Loucy (cell line): ENCODE data around the gene TYMP.

ENCODE experiments used
- H2AFZ ChIP-seq: fragments of 200-600 bp; sonication (generic); 2 replicates; pipeline ENCODE4 v1.6.0; 2016; ENCODE audit warnings: antibody characterized with exemption, mild to moderate bottlenecking, low read length, moderate library complexity
- H3F3A ChIP-seq: fragments of 200-600 bp; 2 replicates; pipeline ENCODE4 v1.6.0; 2016; ENCODE audit warnings: antibody characterized with exemption, low read depth, mild to moderate bottlenecking
- H3K27me3 ChIP-seq: fragments of 200-600 bp; sonication (generic); 2 replicates; pipeline ENCODE4 v1.6.1; 2014; ENCODE audit warnings: low read length, mild to moderate bottlenecking; ENCODE audit not compliant: insufficient read depth, poor library complexity, severe bottlenecking
- H3K36me3 ChIP-seq: fragments of 200-600 bp; sonication (generic); 2 replicates; pipeline ENCODE4 v1.6.1; 2016; ENCODE audit warnings: low read length; ENCODE audit not compliant: insufficient read depth
- H3K4me1 ChIP-seq: fragments of 200-600 bp; sonication (generic); 2 replicates; pipeline ENCODE4 v1.5.1; 2014; ENCODE audit warnings: low read length, mild to moderate bottlenecking; ENCODE audit not compliant: insufficient read depth, poor library complexity, severe bottlenecking
- H3K4me2 ChIP-seq: fragments of 200-600 bp; sonication (generic); 2 replicates; pipeline ENCODE4 v1.6.0; 2014; ENCODE audit warnings: antibody characterized with exemption, low read length, low read depth, mild to moderate bottlenecking; ENCODE audit not compliant: poor library complexity, severe bottlenecking
- H3K4me3 ChIP-seq: fragments of 200-600 bp; sonication (generic); 2 replicates; pipeline ENCODE4 v1.5.1; 2014; ENCODE audit warnings: low read length, mild to moderate bottlenecking, mixed read lengths; ENCODE audit not compliant: poor library complexity, severe bottlenecking
- H3K79me2 ChIP-seq: fragments of 200-600 bp; sonication (generic); 2 replicates; pipeline ENCODE4 v1.6.1; 2014; ENCODE audit warnings: low read length; ENCODE audit not compliant: insufficient read depth
- H3K9ac ChIP-seq: fragments of 200-600 bp; sonication (generic); 2 replicates; pipeline ENCODE4 v1.6.0; 2014; ENCODE audit warnings: mild to moderate bottlenecking, low read depth, low read length, moderate library complexity; ENCODE audit not compliant: poor library complexity, severe bottlenecking
- H3K9me2 ChIP-seq: fragments of 200-600 bp; sonication (generic); replicated peaks from 2 replicates; pipeline ENCODE4 v1.6.1; 2016; ENCODE audit warnings: low read depth, low read length, mixed read lengths
- H3K9me3 ChIP-seq: fragments of 200-600 bp; sonication (generic); 2 replicates; pipeline ENCODE4 v1.6.1; 2014; ENCODE audit warnings: mild to moderate bottlenecking, antibody characterized with exemption, low read length, low read depth; ENCODE audit not compliant: insufficient read depth
- H4K20me1 ChIP-seq: fragments of 200-600 bp; sonication (generic); 2 replicates; pipeline ENCODE4 v1.6.0; 2014; ENCODE audit warnings: antibody characterized with exemption, low read length, mild to moderate bottlenecking; ENCODE audit not compliant: insufficient read depth, poor library complexity, severe bottlenecking
- CTCF ChIP-seq: fragments of 200-600 bp; sonication (generic); conservative IDR thresholded peaks from 2 replicates; pipeline ENCODE4 v1.5.1; 2014; ENCODE audit warnings: mild to moderate bottlenecking, antibody characterized with exemption, low read length
- EZH2phosphoT487 ChIP-seq: fragments of 200-600 bp; IDR thresholded peaks from 2 replicates; pipeline ENCODE4 v1.6.1; 2018; ENCODE audit warnings: antibody characterized with exemption, mild to moderate bottlenecking, moderate library complexity, borderline replicate concordance

The TYMP gene

DNA sequence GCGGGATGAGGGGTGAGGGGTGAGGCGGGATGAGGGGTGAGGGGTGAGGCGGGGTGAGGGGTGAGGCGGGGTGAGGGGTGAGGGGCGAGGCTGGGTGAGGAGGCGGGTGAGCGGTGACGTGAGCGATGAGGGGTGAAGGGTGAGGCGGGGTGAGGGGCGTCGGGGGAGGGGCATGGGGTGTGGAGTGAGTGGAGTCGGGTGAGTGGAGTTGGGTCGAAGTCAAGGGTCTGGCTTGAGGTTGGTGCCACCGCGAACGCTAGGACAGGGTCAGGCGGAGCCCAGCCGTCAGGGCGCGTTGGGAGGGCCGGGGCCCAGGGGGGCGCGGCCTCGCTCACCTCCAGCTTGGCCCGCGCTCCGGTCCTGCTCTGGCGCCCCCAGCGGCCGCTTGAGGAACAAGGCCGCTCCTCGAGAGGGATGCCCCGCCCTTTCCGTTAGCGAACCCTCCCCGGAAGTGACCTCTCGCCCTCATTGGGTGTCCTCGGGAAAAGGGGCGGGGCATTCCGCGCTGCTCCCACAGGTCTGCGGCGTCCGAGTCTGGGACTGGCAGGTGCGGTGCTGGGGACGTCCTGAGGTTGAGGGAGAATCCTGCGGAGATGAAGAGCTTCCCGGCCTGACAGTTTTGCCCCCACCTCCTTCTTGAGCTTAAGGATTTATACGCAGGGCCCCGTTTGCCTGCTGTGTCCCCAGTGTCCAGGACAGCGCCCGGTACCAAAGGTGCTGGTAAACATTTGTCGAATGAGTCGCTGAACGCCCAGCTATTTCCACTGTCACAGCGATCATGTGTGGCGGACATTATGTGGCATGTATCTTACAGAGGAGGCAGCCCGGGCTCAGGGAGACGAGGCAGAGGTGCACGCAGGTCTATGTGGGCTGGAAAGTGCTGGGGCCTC, 33.0 kb upstream of the TYMP start, which contains the start of gene SYCE3:
Gene SYCE3 (minus strand): TSS at position 397 of the 890 bp plus-strand sequence. CDS start 6,514 bp downstream, outside the sequence.
- Histone ChIP-seq H3K9ac (peak within 1 kb of the TSS; percentile 28), H3K79me2 (no peaks in the 10 kb centered on the region), H3K27me3 (no peaks in the 10 kb centered on the region), H3K4me3 (peak within 1 kb of the TSS; percentile 73), H3K9me3 (no peaks in the 10 kb centered on the region), H4K20me1 (no peaks in the 10 kb centered on the region), H3K36me3 (no peaks in the 10 kb centered on the region), H3K4me1 (peaks cover 10% of the 10 kb centered on the region), H3K9me2 (no peaks in the 10 kb centered on the region), H3F3A (no peaks in the 10 kb centered on the region), H3K4me2 (peak within 1 kb of the TSS; percentile 83), H2AFZ (peak within 1 kb of the TSS; percentile 77)
- TF ChIP-seq EZH2phosphoT487 (no peak), CTCF (peak; percentile 70)

DNA sequence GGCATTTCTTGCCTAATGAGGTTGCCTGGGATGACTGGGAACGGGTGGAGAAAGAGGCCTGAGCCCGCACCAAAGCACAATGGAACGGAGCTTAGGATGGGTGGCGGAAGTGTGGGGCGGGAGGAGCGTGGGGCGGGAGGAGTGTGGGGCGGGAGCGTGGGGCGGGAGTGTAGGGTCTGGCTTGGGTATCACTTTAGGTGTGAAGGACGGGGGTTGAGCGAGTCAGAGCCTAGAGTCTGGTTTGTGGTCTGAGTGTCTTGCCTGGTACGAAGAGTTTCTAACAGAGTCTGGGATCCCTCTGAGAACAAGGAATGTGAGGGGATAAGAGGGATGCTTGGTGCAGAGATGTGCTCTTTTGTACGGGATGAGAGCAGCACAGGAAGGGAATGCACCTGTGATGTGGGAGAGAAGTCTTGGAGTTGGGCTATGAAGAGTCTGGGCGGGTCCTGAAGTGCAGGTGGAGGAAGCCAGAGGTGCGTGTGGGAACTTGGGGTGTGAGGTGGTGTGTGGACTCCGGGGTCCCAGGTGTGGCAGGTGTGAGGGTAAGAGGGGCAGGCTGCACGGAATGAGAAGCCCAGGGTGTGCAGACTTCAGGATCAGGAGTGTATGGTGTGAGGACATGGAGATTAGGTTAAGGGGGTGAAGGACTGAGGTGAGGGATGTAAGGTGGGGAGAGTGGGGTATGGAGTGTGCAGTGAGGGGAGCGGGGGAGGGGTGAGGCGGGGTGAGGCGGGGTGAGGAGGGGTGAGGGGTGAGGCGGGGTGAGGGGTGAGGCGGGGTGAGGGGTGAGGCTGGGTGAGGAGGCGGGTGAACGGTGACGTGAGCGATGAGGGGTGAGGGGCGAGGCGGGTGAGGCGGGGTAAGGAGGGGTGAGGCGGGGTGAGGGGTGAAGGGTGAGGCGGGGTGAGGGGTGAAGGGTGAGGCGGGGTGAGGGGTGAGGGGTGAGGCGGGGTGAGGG, 31.9 kb upstream of the TYMP start:
- no peaks in the 10 kb centered on the region for H3K36me3 ChIP-seq
- no peaks in the 10 kb centered on the region for H3K9me3 ChIP-seq
- H3K9me2 ChIP-seq, result no peaks in the 10 kb centered on the region
- H2AFZ ChIP-seq, result no peak overlapping the region
- H3K79me2 ChIP-seq, result no peaks in the 10 kb centered on the region
- H3F3A ChIP-seq, result no peaks in the 10 kb centered on the region
- TF ChIP-seq CTCF (no peak), EZH2phosphoT487 (no peak)
- H3K27me3 ChIP-seq, result no peaks in the 10 kb centered on the region
- H3K4me3 ChIP-seq, result no peak overlapping the region
- H4K20me1 ChIP-seq, result no peaks in the 10 kb centered on the region
- H3K4me1 ChIP-seq, result peaks cover 10% of the 10 kb centered on the region
- H3K9ac ChIP-seq, result no peak overlapping the region
- H3K4me2 ChIP-seq, result no peak overlapping the region

DNA sequence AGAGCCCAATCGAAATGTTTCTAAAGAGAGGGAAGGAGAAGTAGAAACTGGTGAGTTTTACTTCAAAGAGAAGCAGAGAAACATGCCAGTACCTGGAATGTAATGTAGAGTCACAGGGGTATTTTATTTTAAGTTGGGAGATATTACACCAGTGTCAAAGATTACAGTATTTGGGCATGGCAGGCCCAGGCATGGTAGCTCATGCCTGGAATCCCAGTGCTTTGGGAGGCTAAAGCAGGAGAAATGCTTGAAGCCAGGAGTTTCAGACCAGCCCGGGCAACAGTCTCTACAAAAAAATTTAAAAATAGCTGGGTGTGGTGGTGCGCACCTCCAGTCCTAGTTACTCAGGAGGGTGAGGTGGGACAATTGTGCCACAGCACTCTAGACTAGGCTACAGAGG, 30.2 kb upstream of the TYMP start:
- no peaks in the 10 kb centered on the region for H3K79me2 ChIP-seq

More for the DNA sequence above, 30.2 kb upstream of the TYMP start:
- peaks cover 10% of the 10 kb centered on the region for H3K4me1 ChIP-seq
- no peak overlapping the region for H3K4me2 ChIP-seq
- H3K36me3 ChIP-seq, result no peaks in the 10 kb centered on the region
- no peaks in the 10 kb centered on the region for H3K9me3 ChIP-seq
- H3K4me3 ChIP-seq, result no peak overlapping the region
- TF ChIP-seq EZH2phosphoT487 (no peak), CTCF (no peak)
- H3K9ac ChIP-seq, result no peak overlapping the region
- H2AFZ ChIP-seq, result no peak overlapping the region
- no peaks in the 10 kb centered on the region for H3K27me3 ChIP-seq
- H4K20me1 ChIP-seq, result no peaks in the 10 kb centered on the region
- no peaks in the 10 kb centered on the region for H3F3A ChIP-seq
- H3K9me2 ChIP-seq, result no peaks in the 10 kb centered on the region
